ENCODE data around the gene EYS. TPM values are rescaled to one million over a fixed set of nuclear protein-coding genes. Genes with fewer than 3 reads are reported as not detected.

Gene EYS
- total and polyA plus RNA-seq, 2 experiments from 2014 or later: 0.04 TPM; not detected in 1

DNA sequence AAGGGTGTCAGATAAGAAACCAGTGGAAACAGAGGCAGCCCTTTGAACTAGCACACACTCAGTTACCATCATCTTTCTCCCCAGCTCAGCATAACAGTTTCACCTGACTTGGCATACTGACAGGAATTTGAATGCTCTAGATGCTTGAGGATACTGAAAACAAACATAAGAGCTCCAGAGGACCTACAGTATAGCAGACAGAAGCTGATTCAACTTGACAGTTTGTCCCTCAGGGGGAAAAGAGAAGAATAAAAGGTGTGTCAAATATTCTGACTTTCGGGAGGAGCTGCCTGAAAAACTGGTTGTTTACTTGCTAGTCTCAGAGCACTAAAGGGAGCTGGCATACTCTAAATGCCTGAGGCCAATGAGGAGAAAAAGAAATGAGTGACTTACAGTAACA lies 35.1 kb downstream of the EYS start:
- H3K79me2 ChIP-seq (ENCODE audit: insufficient read depth): no peaks in the 10 kb centered on the region
- H3K27me3 ChIP-seq (replicated peaks; ENCODE audit: insufficient read depth): no peaks in the 10 kb centered on the region
- H3K4me2 ChIP-seq (ENCODE audit: unreplicated experiment): no peak overlapping the region
- H3K9ac ChIP-seq: no peak overlapping the region
- no peak overlapping the region for H2AFZ ChIP-seq
- DNase-seq: no peak
- in situ Hi-C loops (cut with MboI): no loop called here
- H3F3A ChIP-seq (ENCODE audit: insufficient read depth): no peaks in the 10 kb centered on the region
- no peaks in the 10 kb centered on the region for H3K36me3 ChIP-seq (ENCODE audit: low read depth)
- H3K9me3 ChIP-seq (ENCODE audit: low read depth): no peaks in the 10 kb centered on the region
- WGBS, 2 experiments (ENCODE audit: low coverage in 1 of 2, low lambda C conversion rate in 2 of 2, missing lambda C conversion rate in 2 of 2): 18 to 24% methylated on average over 1 of the region's 1 CpG
- no peak overlapping the region for H3K4me3 ChIP-seq
- no peak overlapping the region for H3K27ac ChIP-seq
- no peak for TF ChIP-seq EZH2phosphoT487 (IDR thresholded peaks at IDR 0.05; ENCODE audit: insufficient read depth, low read depth)
- TF ChIP-seq EZH2 (IDR thresholded peaks at IDR 0.05; ENCODE audit: insufficient read depth, poor library complexity, severe bottlenecking): no peak
- H3K9me2 ChIP-seq (ENCODE audit: insufficient read depth): no peaks in the 10 kb centered on the region
- no peaks in the 10 kb centered on the region for H4K20me1 ChIP-seq (ENCODE audit: insufficient read depth)
- no peaks in the 10 kb centered on the region for H3K4me1 ChIP-seq (ENCODE audit: insufficient read depth)

DNA sequence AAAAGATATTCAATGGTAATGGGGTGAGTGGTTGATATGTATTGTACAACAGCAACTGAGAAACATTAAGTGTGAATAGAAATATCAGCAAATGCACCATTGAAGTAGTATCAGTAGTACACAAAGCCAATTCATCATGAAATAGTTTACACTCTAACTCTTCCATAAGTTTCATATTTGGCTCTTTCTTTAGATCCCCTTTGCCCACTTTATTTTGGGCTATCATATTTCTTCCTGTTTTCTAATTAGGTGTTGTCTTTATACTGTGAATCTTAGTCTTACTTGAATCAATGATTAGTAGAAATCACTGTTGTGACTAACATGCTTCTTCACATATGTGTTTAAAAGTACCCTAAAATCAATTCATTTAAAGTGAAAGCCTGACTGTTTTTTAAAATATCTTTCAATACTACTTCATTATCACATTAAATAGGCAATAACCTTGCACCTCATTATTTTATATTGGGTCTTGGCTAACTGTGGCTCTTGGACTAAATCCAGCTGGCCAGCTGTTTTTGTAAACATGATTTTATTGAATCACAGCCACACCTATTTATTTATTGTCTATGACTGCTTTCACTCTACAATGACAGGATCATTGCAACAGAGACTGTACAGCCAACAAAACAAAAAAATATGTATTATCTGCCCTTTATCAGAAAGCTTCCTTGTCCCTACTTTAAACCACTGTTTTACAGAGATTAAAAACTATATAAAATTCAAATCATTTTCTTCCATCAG lies 38.9 kb downstream of the EYS start:
- H3K4me2 ChIP-seq (ENCODE audit: unreplicated experiment): no peak overlapping the region
- TF ChIP-seq EZH2phosphoT487 (IDR thresholded peaks at IDR 0.05; ENCODE audit: insufficient read depth, low read depth) (no peak), EZH2 (IDR thresholded peaks at IDR 0.05; ENCODE audit: insufficient read depth, poor library complexity, severe bottlenecking) (no peak)
- no peaks in the 10 kb centered on the region for H4K20me1 ChIP-seq (ENCODE audit: insufficient read depth)
- no peaks in the 10 kb centered on the region for H3K4me1 ChIP-seq (ENCODE audit: insufficient read depth)
- no peaks in the 10 kb centered on the region for H3K9me3 ChIP-seq (ENCODE audit: low read depth)
- H3K36me3 ChIP-seq (ENCODE audit: low read depth): no peaks in the 10 kb centered on the region
- no peak for DNase-seq
- H3K9ac ChIP-seq: no peak overlapping the region
- H3K79me2 ChIP-seq (ENCODE audit: insufficient read depth): no peaks in the 10 kb centered on the region
- no peaks in the 10 kb centered on the region for H3K9me2 ChIP-seq (ENCODE audit: insufficient read depth)
- in situ Hi-C loops (cut with MboI): no loop called here
- no peaks in the 10 kb centered on the region for H3K27me3 ChIP-seq (replicated peaks; ENCODE audit: insufficient read depth)
- H3K4me3 ChIP-seq: no peak overlapping the region
- H3K27ac ChIP-seq: no peak overlapping the region
- no peak overlapping the region for H2AFZ ChIP-seq
- no peaks in the 10 kb centered on the region for H3F3A ChIP-seq (ENCODE audit: insufficient read depth)

DNA sequence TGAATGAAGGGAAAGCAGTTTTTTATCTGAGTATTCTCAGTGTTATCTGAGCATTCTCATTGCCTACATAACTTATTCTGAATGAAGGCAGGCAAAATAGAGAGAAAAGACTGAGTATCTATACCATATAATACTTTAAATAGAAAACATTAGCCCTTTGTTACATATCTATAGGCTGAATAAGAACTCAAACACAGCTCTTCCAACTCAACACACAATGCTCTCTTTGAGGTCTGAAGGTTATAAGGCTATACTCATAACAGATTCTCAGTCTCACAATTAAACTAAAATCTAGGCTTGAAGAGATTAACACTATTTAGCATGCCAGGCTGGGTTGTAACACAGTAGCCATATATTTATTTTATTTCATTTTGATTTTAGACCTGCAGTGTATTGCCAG lies 56.9 kb downstream of the EYS start:
- H3K9me3 ChIP-seq (ENCODE audit: low read depth): no peaks in the 10 kb centered on the region
- H3K9me2 ChIP-seq (ENCODE audit: insufficient read depth): no peaks in the 10 kb centered on the region
- no peak overlapping the region for H3K4me2 ChIP-seq (ENCODE audit: unreplicated experiment)
- no peak overlapping the region for H3K4me3 ChIP-seq
- in situ Hi-C loops (cut with MboI): no loop called here
- no peaks in the 10 kb centered on the region for H3K27me3 ChIP-seq (replicated peaks; ENCODE audit: insufficient read depth)
- no peaks in the 10 kb centered on the region for H3K79me2 ChIP-seq (ENCODE audit: insufficient read depth)
- no peak overlapping the region for H2AFZ ChIP-seq
- no peak for TF ChIP-seq EZH2 (IDR thresholded peaks at IDR 0.05; ENCODE audit: insufficient read depth, poor library complexity, severe bottlenecking)
- no peak for TF ChIP-seq EZH2phosphoT487 (IDR thresholded peaks at IDR 0.05; ENCODE audit: insufficient read depth, low read depth)
- no peaks in the 10 kb centered on the region for H3K36me3 ChIP-seq (ENCODE audit: low read depth)
- H4K20me1 ChIP-seq (ENCODE audit: insufficient read depth): no peaks in the 10 kb centered on the region
- no peak for DNase-seq
- no peaks in the 10 kb centered on the region for H3K4me1 ChIP-seq (ENCODE audit: insufficient read depth)
- H3F3A ChIP-seq (ENCODE audit: insufficient read depth): no peaks in the 10 kb centered on the region
- H3K27ac ChIP-seq: no peak overlapping the region
- no peak overlapping the region for H3K9ac ChIP-seq

DNA sequence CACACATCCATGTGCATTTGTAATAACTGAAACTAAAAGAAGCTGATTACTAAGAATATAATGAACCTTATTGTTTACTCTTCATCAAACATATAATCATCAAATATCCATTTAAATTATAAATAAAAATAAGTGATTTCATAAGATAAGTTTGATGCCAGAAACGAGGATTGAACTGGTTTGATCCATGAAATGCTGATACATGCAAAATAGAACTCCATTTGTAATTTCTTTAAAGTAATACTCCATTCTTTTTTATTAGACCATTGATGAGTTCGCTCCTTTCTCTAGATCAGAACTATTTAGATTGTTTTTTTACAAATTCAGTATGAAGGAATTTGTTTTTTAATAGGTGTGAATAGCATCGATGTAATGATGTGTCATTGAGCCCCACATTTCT lies 57.6 kb downstream of the EYS start:
- Histone ChIP-seq H3K9me3 (ENCODE audit: low read depth) (no peaks in the 10 kb centered on the region), H3K9ac (no peak overlapping the region), H3K36me3 (ENCODE audit: low read depth) (no peaks in the 10 kb centered on the region), H2AFZ (no peak overlapping the region), H4K20me1 (ENCODE audit: insufficient read depth) (no peaks in the 10 kb centered on the region), H3K27me3 (replicated peaks; ENCODE audit: insufficient read depth) (no peaks in the 10 kb centered on the region), H3K4me3 (no peak overlapping the region), H3F3A (ENCODE audit: insufficient read depth) (no peaks in the 10 kb centered on the region), H3K4me2 (ENCODE audit: unreplicated experiment) (no peak overlapping the region), H3K27ac (no peak overlapping the region), H3K9me2 (ENCODE audit: insufficient read depth) (no peaks in the 10 kb centered on the region), H3K79me2 (ENCODE audit: insufficient read depth) (no peaks in the 10 kb centered on the region), H3K4me1 (ENCODE audit: insufficient read depth) (no peaks in the 10 kb centered on the region)
- WGBS, 2 experiments (ENCODE audit: low coverage in 1 of 2, low lambda C conversion rate in 2 of 2, missing lambda C conversion rate in 2 of 2): 12 to 16% methylated on average over 3 of the region's 3 CpGs
- no peak for DNase-seq
- in situ Hi-C loops (cut with MboI): no loop called here
- TF ChIP-seq EZH2phosphoT487 (IDR thresholded peaks at IDR 0.05; ENCODE audit: insufficient read depth, low read depth) (no peak), EZH2 (IDR thresholded peaks at IDR 0.05; ENCODE audit: insufficient read depth, poor library complexity, severe bottlenecking) (no peak)

DNA sequence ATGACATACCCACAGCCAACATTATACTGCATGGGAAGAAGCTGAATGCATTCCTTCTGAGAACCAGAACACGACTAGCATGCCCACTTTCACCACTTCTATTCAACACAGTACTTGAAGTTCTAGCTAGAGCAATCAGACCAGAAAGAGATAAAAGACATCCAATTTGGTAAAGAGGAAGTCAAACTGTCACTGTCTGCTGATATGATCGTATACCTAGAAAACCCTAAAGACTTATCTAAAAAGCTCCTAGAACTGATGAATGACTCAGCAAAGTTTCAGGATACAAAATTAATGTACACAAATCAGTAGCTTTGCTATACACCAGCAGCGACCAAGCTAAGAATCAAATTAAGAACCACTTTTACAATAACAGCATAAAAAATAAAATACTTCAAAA lies 60.5 kb downstream of the EYS start:
- in situ Hi-C loops (cut with MboI): no loop called here
- no peaks in the 10 kb centered on the region for H3K9me2 ChIP-seq (ENCODE audit: insufficient read depth)
- H3K4me2 ChIP-seq (ENCODE audit: unreplicated experiment): no peak overlapping the region
- H4K20me1 ChIP-seq (ENCODE audit: insufficient read depth): no peaks in the 10 kb centered on the region
- H3K9ac ChIP-seq: no peak overlapping the region
- no peaks in the 10 kb centered on the region for H3K4me1 ChIP-seq (ENCODE audit: insufficient read depth)
- no peak for TF ChIP-seq EZH2 (IDR thresholded peaks at IDR 0.05; ENCODE audit: insufficient read depth, poor library complexity, severe bottlenecking)
- no peak for TF ChIP-seq EZH2phosphoT487 (IDR thresholded peaks at IDR 0.05; ENCODE audit: insufficient read depth, low read depth)
- H3K9me3 ChIP-seq (ENCODE audit: low read depth): no peaks in the 10 kb centered on the region
- no peak overlapping the region for H3K4me3 ChIP-seq
- no peaks in the 10 kb centered on the region for H3K79me2 ChIP-seq (ENCODE audit: insufficient read depth)
- H3F3A ChIP-seq (ENCODE audit: insufficient read depth): no peaks in the 10 kb centered on the region
- H3K27me3 ChIP-seq (replicated peaks; ENCODE audit: insufficient read depth): no peaks in the 10 kb centered on the region
- WGBS, 2 experiments (ENCODE audit: low coverage in 1 of 2, low lambda C conversion rate in 2 of 2, missing lambda C conversion rate in 2 of 2): 21 to 29% methylated on average over 3 of the region's 3 CpGs
- no peak overlapping the region for H2AFZ ChIP-seq
- no peak for DNase-seq
- H3K36me3 ChIP-seq (ENCODE audit: low read depth): no peaks in the 10 kb centered on the region
- no peak overlapping the region for H3K27ac ChIP-seq

All from GM23248 (cell line).